H9 (cell line): ENCODE results near the gene PID1. TPM values are rescaled to one million over a fixed set of nuclear protein-coding genes. Genes with fewer than 3 reads are reported as not detected.

Experiments
- DNase-seq: peaks from one replicate; pipeline ENCODE4 v3.0.0-alpha.2; 2017
- H2AFZ ChIP-seq: one replicate; pipeline ENCODE4 v1.6.1; 2013; ENCODE audit warnings: mild to moderate bottlenecking, low read length, control low read depth, moderate library complexity
- H2AK5ac ChIP-seq: 2 replicates; pipeline ENCODE4 v1.6.1; 2013; ENCODE audit warnings: low read length, control low read depth, mixed read lengths; ENCODE audit not compliant: insufficient read length
- H2BK120ac ChIP-seq: one replicate; pipeline ENCODE4 v1.6.1; 2013; ENCODE audit warnings: low read depth, mild to moderate bottlenecking, low read length, control low read depth, inconsistent platforms; ENCODE audit not compliant: poor library complexity, severe bottlenecking
- H2BK12ac ChIP-seq: 2 replicates; pipeline ENCODE4 v1.6.1; 2013; ENCODE audit warnings: low read length, control low read depth, mixed read lengths, low read depth; ENCODE audit not compliant: insufficient read length
- H2BK15ac ChIP-seq: 2 replicates; pipeline ENCODE4 v1.6.1; 2013; ENCODE audit warnings: low read depth, low read length, control low read depth
- H2BK20ac ChIP-seq: one replicate; pipeline ENCODE4 v1.6.1; 2013; ENCODE audit warnings: low read depth, mild to moderate bottlenecking, low read length, control low read depth, inconsistent platforms; ENCODE audit not compliant: poor library complexity, severe bottlenecking
- H2BK5ac ChIP-seq: 2 replicates; pipeline ENCODE4 v1.6.1; 2013; ENCODE audit warnings: low read length, control low read depth, mixed read lengths; ENCODE audit not compliant: insufficient read length
- H3K14ac ChIP-seq: 2 replicates; pipeline ENCODE4 v1.6.1; 2013; ENCODE audit warnings: low read length, control low read depth; ENCODE audit not compliant: insufficient read depth
- H3K18ac ChIP-seq: 2 replicates; pipeline ENCODE4 v1.6.1; 2013; ENCODE audit warnings: low read depth, mild to moderate bottlenecking, mixed read lengths, low read length, control low read depth; ENCODE audit not compliant: insufficient read length
- H3K23ac ChIP-seq: 2 replicates; pipeline ENCODE4 v1.6.1; 2013; ENCODE audit warnings: low read length, control low read depth, mixed read lengths, low read depth; ENCODE audit not compliant: insufficient read length
- H3K23me2 ChIP-seq: 2 replicates; pipeline ENCODE4 v1.6.1; 2013; ENCODE audit warnings: low read depth, mild to moderate bottlenecking, mixed read lengths, low read length, control low read depth; ENCODE audit not compliant: insufficient read length, poor library complexity, severe bottlenecking
- H3K27ac ChIP-seq: 2 replicates; pipeline ENCODE4 v1.5.1; 2013; ENCODE audit warnings: low read length, control low read depth, mixed read lengths, low read depth; ENCODE audit not compliant: insufficient read length
- H3K27me3 ChIP-seq: 2 replicates; pipeline ENCODE4 v1.6.1; 2013; ENCODE audit warnings: low read length, control low read depth, inconsistent platforms; ENCODE audit not compliant: insufficient read depth
- H3K4ac ChIP-seq: 2 replicates; pipeline ENCODE4 v1.6.1; 2013; ENCODE audit warnings: low read depth, mild to moderate bottlenecking, control low read depth, inconsistent platforms, low read length, moderate library complexity
- H3K4me1 ChIP-seq: 2 replicates; pipeline ENCODE4 v1.6.1; 2013; ENCODE audit warnings: low read length, control low read depth, inconsistent platforms; ENCODE audit not compliant: insufficient read depth
- H3K4me2 ChIP-seq: 2 replicates; pipeline ENCODE4 v1.6.1; 2013; ENCODE audit warnings: low read length, control low read depth, mixed read lengths; ENCODE audit not compliant: insufficient read length, insufficient read depth
- H3K56ac ChIP-seq: 2 replicates; pipeline ENCODE4 v1.6.1; 2013; ENCODE audit warnings: low read depth, mild to moderate bottlenecking, mixed read lengths, low read length, control low read depth; ENCODE audit not compliant: insufficient read length
- H3K79me1 ChIP-seq: 2 replicates; pipeline ENCODE4 v1.6.1; 2013; ENCODE audit warnings: low read depth, mild to moderate bottlenecking, moderate library complexity, low read length, control low read depth, inconsistent platforms; ENCODE audit not compliant: insufficient read depth, poor library complexity, severe bottlenecking
- H3K79me2 ChIP-seq: 2 replicates; pipeline ENCODE4 v1.6.1; 2013; ENCODE audit warnings: low read length, control low read depth, inconsistent platforms; ENCODE audit not compliant: insufficient read depth
- H3K9ac ChIP-seq: 2 replicates; pipeline ENCODE4 v1.6.1; 2013; ENCODE audit warnings: low read length, control low read depth, mixed read lengths; ENCODE audit not compliant: insufficient read length; ENCODE audit errors: extremely low read depth
- H3K9me3 ChIP-seq: one replicate; pipeline ENCODE4 v1.6.1; 2013; ENCODE audit warnings: low read depth, low read length, inconsistent platforms; ENCODE audit not compliant: control insufficient read depth
- H3T11ph ChIP-seq: one replicate; pipeline ENCODE4 v1.6.1; 2013; ENCODE audit warnings: mild to moderate bottlenecking, low read length, control low read depth, inconsistent platforms
- H4K20me1 ChIP-seq: one replicate; pipeline ENCODE4 v1.6.1; 2013; ENCODE audit not compliant: control insufficient read depth, insufficient read length, insufficient read depth
- H4K5ac ChIP-seq: 2 replicates; pipeline ENCODE4 v1.6.1; 2013; ENCODE audit warnings: low read depth, mild to moderate bottlenecking, mixed read lengths, low read length, control low read depth; ENCODE audit not compliant: insufficient read length
- H4K8ac ChIP-seq: replicated peaks from 2 replicates; pipeline ENCODE4 v1.6.1; 2013; ENCODE audit warnings: low read length, control low read depth, mixed read lengths, low read depth; ENCODE audit not compliant: insufficient read length
- H4K91ac ChIP-seq: 2 replicates; pipeline ENCODE4 v1.6.1; 2013; ENCODE audit warnings: low read depth, mild to moderate bottlenecking, moderate library complexity, mixed read lengths, low read length, control low read depth; ENCODE audit not compliant: insufficient read length
- H3K27ac Mint-ChIP-seq, 3 experiments: 2 replicates in 2 of 3; 3 replicates in 1 of 3; pipeline ENCODE4 v1.8.0; 2020 to 2021; ENCODE audit warnings: mixed read lengths in 3 of 3, mild to moderate bottlenecking in 1 of 3, moderate library complexity in 1 of 3
- H3K27me3 Mint-ChIP-seq: 2 replicates; pipeline ENCODE4 v1.8.0; 2021; ENCODE audit warnings: low read depth, mild to moderate bottlenecking, moderate library complexity, mixed read lengths
- H3K36me3 Mint-ChIP-seq, 3 experiments: 2 replicates in 2 of 3; 3 replicates in 1 of 3; pipeline ENCODE4 v1.8.0; 2020 to 2021; ENCODE audit warnings: low read depth in 3 of 3, mixed read lengths in 3 of 3; ENCODE audit not compliant: insufficient read depth in 1 of 3
- H3K4me1 Mint-ChIP-seq, 2 experiments: 2 replicates each; pipeline ENCODE4 v1.8.0; 2020; ENCODE audit warnings: mixed read lengths in 2 of 2
- H3K4me3 Mint-ChIP-seq, 2 experiments: 2 replicates in 1 of 2; 3 replicates in 1 of 2; pipeline ENCODE4 v1.8.0; 2020 to 2021; ENCODE audit warnings: mild to moderate bottlenecking in 2 of 2, mixed read lengths in 2 of 2, moderate library complexity in 1 of 2
- H3K9me3 Mint-ChIP-seq, 2 experiments: 2 replicates in 1 of 2; 3 replicates in 1 of 2; pipeline ENCODE4 v1.8.0; 2020; ENCODE audit warnings: mild to moderate bottlenecking in 2 of 2, mixed read lengths in 2 of 2, moderate library complexity in 1 of 2
- WGBS: extraction: QIAGEN DNeasy Blood & Tissue Kit; methylation state at CpG from one replicate; pipeline ENCODE4 v1.1.7; 2013; ENCODE audit warnings: missing lambda C conversion rate, low lambda C conversion rate, mixed read lengths; ENCODE audit not compliant: insufficient read length; ENCODE audit errors: extremely low coverage; 5-methylcytosine and 5-hydroxymethylcytosine counted together
- total RNA-seq: library from RNA; stranded (reverse); gene quantifications from 2 replicates; pipeline ENCODE4 v1.2.1, GENCODE V29; 2021
- TF ChIP-seq, protein P1 (sequence below): fragments of 200-600 bp; sonication (generic); conservative IDR thresholded peaks from 3 replicates; pipeline ENCODE4 v1.8.0; 2021; ENCODE audit warnings: antibody characterized with exemption, mild to moderate bottlenecking

PID1 gene
- total RNA-seq, 1 experiment from 2014 or later = 1.4 TPM

DNA sequence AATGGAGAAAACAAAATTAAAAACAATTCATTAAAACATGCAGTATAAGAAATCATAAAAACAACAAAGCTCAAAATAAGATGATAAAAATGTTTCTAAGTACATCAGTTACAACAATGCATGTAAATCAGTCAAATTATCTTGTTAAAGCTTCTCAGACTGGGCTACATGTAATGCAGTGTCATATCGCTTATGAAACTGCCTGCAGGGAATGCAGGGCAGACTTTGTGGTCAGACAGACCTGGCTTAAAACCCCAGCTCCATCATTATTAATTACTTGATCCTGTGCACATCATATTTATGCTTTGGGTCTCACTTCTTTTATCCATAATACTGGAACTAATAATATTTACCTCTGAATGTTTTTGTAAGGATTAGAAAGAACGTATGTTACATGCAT lies 74.6 kb downstream of the PID1 start:
- no peaks in the 10 kb centered on the region for H3K79me2 ChIP-seq
- no peak overlapping the region for H3K27ac Mint-ChIP-seq
- no peak overlapping the region for H3K4me2 ChIP-seq
- H3K36me3 Mint-ChIP-seq = no peaks in the 10 kb centered on the region
- H3K9me3 ChIP-seq = no peaks in the 10 kb centered on the region
- no peak overlapping the region for H3K4ac ChIP-seq
- H3K4me1 Mint-ChIP-seq = no peaks in the 10 kb centered on the region
- TF ChIP-seq, protein P1, sequence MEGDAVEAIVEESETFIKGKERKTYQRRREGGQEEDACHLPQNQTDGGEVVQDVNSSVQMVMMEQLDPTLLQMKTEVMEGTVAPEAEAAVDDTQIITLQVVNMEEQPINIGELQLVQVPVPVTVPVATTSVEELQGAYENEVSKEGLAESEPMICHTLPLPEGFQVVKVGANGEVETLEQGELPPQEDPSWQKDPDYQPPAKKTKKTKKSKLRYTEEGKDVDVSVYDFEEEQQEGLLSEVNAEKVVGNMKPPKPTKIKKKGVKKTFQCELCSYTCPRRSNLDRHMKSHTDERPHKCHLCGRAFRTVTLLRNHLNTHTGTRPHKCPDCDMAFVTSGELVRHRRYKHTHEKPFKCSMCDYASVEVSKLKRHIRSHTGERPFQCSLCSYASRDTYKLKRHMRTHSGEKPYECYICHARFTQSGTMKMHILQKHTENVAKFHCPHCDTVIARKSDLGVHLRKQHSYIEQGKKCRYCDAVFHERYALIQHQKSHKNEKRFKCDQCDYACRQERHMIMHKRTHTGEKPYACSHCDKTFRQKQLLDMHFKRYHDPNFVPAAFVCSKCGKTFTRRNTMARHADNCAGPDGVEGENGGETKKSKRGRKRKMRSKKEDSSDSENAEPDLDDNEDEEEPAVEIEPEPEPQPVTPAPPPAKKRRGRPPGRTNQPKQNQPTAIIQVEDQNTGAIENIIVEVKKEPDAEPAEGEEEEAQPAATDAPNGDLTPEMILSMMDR = no peak
- H4K5ac ChIP-seq = no peak overlapping the region
- no peak overlapping the region for H3K4me3 Mint-ChIP-seq
- no peaks in the 10 kb centered on the region for H3K23me2 ChIP-seq
- no peak overlapping the region for H2AK5ac ChIP-seq
- no peaks in the 10 kb centered on the region for H3K4me1 ChIP-seq
- DNase-seq = no peak
- no CpG with 5 or more reads among the region's 2 CpGs for WGBS
- H4K8ac ChIP-seq = no peak overlapping the region
- no peak overlapping the region for H3K27ac ChIP-seq
- no peak overlapping the region for H2BK5ac ChIP-seq
- no peak overlapping the region for H4K91ac ChIP-seq
- H3K79me1 ChIP-seq = no peaks in the 10 kb centered on the region
- no peak overlapping the region for H3T11ph ChIP-seq
- no peak overlapping the region for H2BK12ac ChIP-seq
- no peak overlapping the region for H3K23ac ChIP-seq
- H2AFZ ChIP-seq = no peak overlapping the region
- H3K27me3 Mint-ChIP-seq = no peaks in the 10 kb centered on the region
- no peak overlapping the region for H2BK20ac ChIP-seq
- no peaks in the 10 kb centered on the region for H3K27me3 ChIP-seq
- no peak overlapping the region for H3K14ac ChIP-seq
- no peak overlapping the region for H3K56ac ChIP-seq
- no peaks in the 10 kb centered on the region for H3K9me3 Mint-ChIP-seq
- H3K18ac ChIP-seq = no peak overlapping the region
- H2BK120ac ChIP-seq = no peak overlapping the region
- H3K9ac ChIP-seq = no peak overlapping the region
- H2BK15ac ChIP-seq = no peak overlapping the region
- H4K20me1 ChIP-seq = no peaks in the 10 kb centered on the region
